ENCODE measurements around the gene OPCML.

GRCh38 chr11:133418218-133418617 lies 114.1 kb downstream of the OPCML start:
- TF ChIP-seq, protein P1, sequence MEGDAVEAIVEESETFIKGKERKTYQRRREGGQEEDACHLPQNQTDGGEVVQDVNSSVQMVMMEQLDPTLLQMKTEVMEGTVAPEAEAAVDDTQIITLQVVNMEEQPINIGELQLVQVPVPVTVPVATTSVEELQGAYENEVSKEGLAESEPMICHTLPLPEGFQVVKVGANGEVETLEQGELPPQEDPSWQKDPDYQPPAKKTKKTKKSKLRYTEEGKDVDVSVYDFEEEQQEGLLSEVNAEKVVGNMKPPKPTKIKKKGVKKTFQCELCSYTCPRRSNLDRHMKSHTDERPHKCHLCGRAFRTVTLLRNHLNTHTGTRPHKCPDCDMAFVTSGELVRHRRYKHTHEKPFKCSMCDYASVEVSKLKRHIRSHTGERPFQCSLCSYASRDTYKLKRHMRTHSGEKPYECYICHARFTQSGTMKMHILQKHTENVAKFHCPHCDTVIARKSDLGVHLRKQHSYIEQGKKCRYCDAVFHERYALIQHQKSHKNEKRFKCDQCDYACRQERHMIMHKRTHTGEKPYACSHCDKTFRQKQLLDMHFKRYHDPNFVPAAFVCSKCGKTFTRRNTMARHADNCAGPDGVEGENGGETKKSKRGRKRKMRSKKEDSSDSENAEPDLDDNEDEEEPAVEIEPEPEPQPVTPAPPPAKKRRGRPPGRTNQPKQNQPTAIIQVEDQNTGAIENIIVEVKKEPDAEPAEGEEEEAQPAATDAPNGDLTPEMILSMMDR (IDR thresholded peaks at IDR 0.05): no peak
- no peak for TF ChIP-seq POLR2A (IDR thresholded peaks at IDR 0.05)

All from vagina (tissue), 2 donors.